ENCODE results near the gene PUM2. TPM values are rescaled to one million over a fixed set of nuclear protein-coding genes. Genes with fewer than 3 reads are reported as not detected.

PUM2 gene
- total and polyA plus RNA-seq, 2 of the 13 experiments (the other 11 are each of a cell fraction or from before 2014, with no cell fraction given), result 69.6 to 69.8 TPM

GRCh38 chr2:20229322-20230113, 121.1 kb downstream of the PUM2 start (continued):
- TF ChIP-seq GABPB1 (CRISPR knock-in tag; IDR thresholded peaks at IDR 0.05), result no peak
- no peak for TF ChIP-seq THYN1 (CRISPR knock-in tag; IDR thresholded peaks at IDR 0.05; ENCODE audit: borderline replicate concordance, low read depth)
- TF ChIP-seq ZNF564 (CRISPR knock-in tag; IDR thresholded peaks at IDR 0.05), result peak; percentile 72; the same call in 1 of the 2 replicates
- peak; percentile 22; the same call in 1 of the 2 replicates for TF ChIP-seq ZBTB40 (IDR thresholded peaks at IDR 0.05)
- no peak for TF ChIP-seq ZBTB40 (CRISPR knock-in tag; IDR thresholded peaks at IDR 0.05)
- TF ChIP-seq GZF1 (CRISPR knock-in tag; IDR thresholded peaks at IDR 0.05), result no peak
- TF ChIP-seq ZNF350 (CRISPR knock-in tag; IDR thresholded peaks at IDR 0.05; ENCODE audit: borderline replicate concordance, low read depth), result no peak
- TF ChIP-seq ZSCAN9 (CRISPR knock-in tag; IDR thresholded peaks at IDR 0.05; ENCODE audit: borderline replicate concordance), result no peak
- TF ChIP-seq NPAS2 (CRISPR knock-in tag; IDR thresholded peaks at IDR 0.05; ENCODE audit: borderline replicate concordance), result no peak
- TF ChIP-seq ZBTB43 (CRISPR knock-in tag; conservative IDR thresholded peaks at IDR 0.05), result no peak
- TF ChIP-seq CEBPB (IDR thresholded peaks at IDR 0.05; ENCODE audit: borderline replicate concordance, low read depth, low read length), result peak; percentile 75; the same call in 1 of the 2 replicates
- TF ChIP-seq FOXK2 (IDR thresholded peaks at IDR 0.05), result peak; percentile 25; the same call in 1 of the 2 replicates
- TF ChIP-seq RCOR2 (CRISPR knock-in tag; IDR thresholded peaks at IDR 0.05), result no peak
- TF ChIP-seq NR0B2 (CRISPR knock-in tag; IDR thresholded peaks at IDR 0.05), result no peak
- no peak for TF ChIP-seq MED8 (CRISPR knock-in tag; IDR thresholded peaks at IDR 0.05; ENCODE audit: insufficient replicate concordance)
- peak; percentile 45 for TF ChIP-seq CEBPG (CRISPR knock-in tag; IDR thresholded peaks at IDR 0.05)
- no peak for TF ChIP-seq ZNF816 (CRISPR knock-in tag; IDR thresholded peaks at IDR 0.05; ENCODE audit: borderline replicate concordance)
- peak; percentile 66; the same call in 1 of the 2 replicates for TF ChIP-seq SOX6 (IDR thresholded peaks at IDR 0.05)
- no peak for TF ChIP-seq SOX6 (CRISPR knock-in tag; IDR thresholded peaks at IDR 0.05)
